IMR-90 (cell line): ENCODE results near the gene CYP4V2. TPM values are rescaled to one million over a fixed set of nuclear protein-coding genes. Genes with fewer than 3 reads are reported as not detected.

ENCODE experiments used
- ATAC-seq: fragments of 200-7000 bp; cut with Tn5 transposase; 2 replicates; pipeline ENCODE4 v1.9.1; 2020; ENCODE audit warnings: low read depth, mild to moderate bottlenecking, moderate library complexity
- BruUV-seq: library from RNA; stranded (reverse); fragments of 400-500 nt; replicated peaks from 2 replicates; lab custom pipeline; 2021; lab: Mats Ljungman, UMichigan
- CTCF ChIA-PET: fragments of 300-600 bp; formaldehyde crosslinking; extraction: SDS; loops from one replicate; lab custom pipeline; 2021; ENCODE audit warnings: antibody characterized with exemption; lab: Yijun Ruan, JAX
- POLR2A ChIA-PET: fragments of 300-600 bp; sonication (Branson Sonifier 250); formaldehyde crosslinking; loops from one replicate; lab custom pipeline; 2022; ENCODE audit warnings: antibody characterized with exemption; ENCODE audit not compliant: unreplicated experiment; lab: Charles Lee
- DNase-seq: peaks from one replicate; pipeline ENCODE4 v3.0.0; 2013
- H2AFZ ChIP-seq: replicated peaks from 2 replicates; pipeline ENCODE3; 2013; ENCODE audit warnings: low read length, mild to moderate bottlenecking; ENCODE audit not compliant: poor library complexity
- H2AK5ac ChIP-seq: 2 replicates; pipeline ENCODE4 v1.6.1; 2013; ENCODE audit warnings: low read depth, low read length, inconsistent platforms
- H2AK9ac ChIP-seq: replicated peaks from 2 replicates; pipeline ENCODE3; 2013; ENCODE audit warnings: mild to moderate bottlenecking, low read depth, low read length, moderate library complexity; ENCODE audit not compliant: poor library complexity
- H2BK120ac ChIP-seq: 2 replicates; pipeline ENCODE4 v1.6.1; 2013; ENCODE audit warnings: low read depth, low read length, inconsistent platforms
- H2BK15ac ChIP-seq: 3 replicates; pipeline ENCODE4 v1.6.1; 2013; ENCODE audit warnings: low read depth, low read length, inconsistent platforms
- H2BK20ac ChIP-seq: 2 replicates; pipeline ENCODE4 v1.6.1; 2013; ENCODE audit warnings: low read depth, mild to moderate bottlenecking, inconsistent platforms, low read length, moderate library complexity
- H2BK5ac ChIP-seq: 2 replicates; pipeline ENCODE4 v1.6.1; 2013; ENCODE audit warnings: mild to moderate bottlenecking, low read depth, low read length, inconsistent platforms; ENCODE audit not compliant: poor library complexity, severe bottlenecking
- H3K14ac ChIP-seq: replicated peaks from 2 replicates; pipeline ENCODE4 v1.6.1; 2013; ENCODE audit warnings: low read depth, low read length, inconsistent platforms
- H3K18ac ChIP-seq: 2 replicates; pipeline ENCODE4 v1.6.1; 2013; ENCODE audit warnings: low read depth, low read length, control low read depth
- H3K23ac ChIP-seq: 2 replicates; pipeline ENCODE4 v1.6.1; 2013; ENCODE audit warnings: low read depth, low read length, inconsistent platforms
- H3K27ac ChIP-seq: 2 replicates; pipeline ENCODE4 v1.5.1; 2013; ENCODE audit warnings: mild to moderate bottlenecking, control low read depth, low read length; ENCODE audit not compliant: insufficient read depth
- H3K27me3 ChIP-seq: 2 replicates; pipeline ENCODE4 v1.6.1; 2013; ENCODE audit warnings: low read length; ENCODE audit not compliant: control insufficient read depth, insufficient read depth
- H3K36me3 ChIP-seq: 2 replicates; pipeline ENCODE4 v1.6.1; 2013; ENCODE audit warnings: low read length, mixed read lengths; ENCODE audit not compliant: control insufficient read depth, insufficient read depth
- H3K4ac ChIP-seq: 2 replicates; pipeline ENCODE4 v1.6.1; 2013; ENCODE audit warnings: low read depth, low read length, inconsistent platforms
- H3K4me1 ChIP-seq: 2 replicates; pipeline ENCODE4 v1.6.1; 2013; ENCODE audit warnings: low read length, mixed read lengths; ENCODE audit not compliant: control insufficient read depth, insufficient read depth
- H3K4me2 ChIP-seq: 2 replicates; pipeline ENCODE4 v1.6.1; 2013; ENCODE audit warnings: low read depth, mild to moderate bottlenecking, control low read depth, low read length, moderate library complexity
- H3K4me3 ChIP-seq: 2 replicates; pipeline ENCODE4 v1.5.1; 2013; ENCODE audit warnings: low read depth, mild to moderate bottlenecking, control low read depth, low read length, moderate library complexity; ENCODE audit not compliant: insufficient read depth
- H3K56ac ChIP-seq: 2 replicates; pipeline ENCODE4 v1.6.1; 2013; ENCODE audit warnings: low read length, inconsistent platforms; ENCODE audit not compliant: insufficient read depth; ENCODE audit errors: extremely low read depth
- H3K79me1 ChIP-seq, 2 experiments: 2 replicates each; pipeline ENCODE4 v1.6.1; 2013; ENCODE audit warnings: low read length in 2 of 2, inconsistent platforms in 1 of 2, low read depth in 1 of 2
- H3K9ac ChIP-seq: 2 replicates; pipeline ENCODE4 v1.6.1; 2013; ENCODE audit warnings: low read depth, low read length, control low read depth
- H3K9me1 ChIP-seq: 2 replicates; pipeline ENCODE4 v1.6.1; 2013; ENCODE audit warnings: low read length, inconsistent platforms; ENCODE audit not compliant: insufficient read depth
- H3K9me3 ChIP-seq: 2 replicates; pipeline ENCODE4 v1.6.1; 2013; ENCODE audit warnings: low read length; ENCODE audit not compliant: control insufficient read depth, insufficient read depth
- H4K20me1 ChIP-seq: 2 replicates; pipeline ENCODE4 v1.6.1; 2013; ENCODE audit warnings: low read length, inconsistent platforms; ENCODE audit not compliant: insufficient read depth
- H4K5ac ChIP-seq: 2 replicates; pipeline ENCODE4 v1.6.1; 2013; ENCODE audit warnings: mild to moderate bottlenecking, low read depth, low read length, control low read depth
- H4K8ac ChIP-seq, 2 experiments: 2 replicates each; pipeline ENCODE4 v1.6.1; 2013; ENCODE audit warnings: low read depth in 2 of 2, low read length in 2 of 2, control low read depth in 1 of 2, inconsistent platforms in 1 of 2
- H4K91ac ChIP-seq: 2 replicates; pipeline ENCODE4 v1.6.1; 2013; ENCODE audit warnings: low read depth, low read length, inconsistent platforms; ENCODE audit not compliant: insufficient read depth
- CEBPB ChIP-seq: IDR thresholded peaks from 2 replicates; pipeline ENCODE4 v1.6.1; 2012; ENCODE audit warnings: low read depth, low read length, improper control_type of control experiment
- POLR2A ChIP-seq: IDR thresholded peaks from 2 replicates; pipeline ENCODE4 v1.6.1; 2012; ENCODE audit warnings: mild to moderate bottlenecking, low read depth, low read length
- RCOR1 ChIP-seq: IDR thresholded peaks from 2 replicates; pipeline ENCODE4 v1.6.1; 2012; ENCODE audit warnings: mild to moderate bottlenecking, low read length, improper control_type of control experiment; ENCODE audit not compliant: insufficient replicate concordance
- WGBS, 2 experiments: methylation state at CpG; one replicate each; pipeline versions ENCODE4 v1.1.5 to v1.1.7; 2013; ENCODE audit warnings: missing lambda C conversion rate in 2 of 2; ENCODE audit not compliant: insufficient read length in 1 of 2; ENCODE audit errors: extremely low coverage in 2 of 2; 5-methylcytosine and 5-hydroxymethylcytosine counted together
- dilution Hi-C: fragments of 300-500 bp; cut with HindIII; formaldehyde crosslinking; loops from one replicate; pipeline ENCODE4 v1.14.3; 2018; ENCODE audit warnings: low sequenced_read_pairs; ENCODE audit not compliant: unreplicated experiment
- in situ Hi-C: fragments of 300-500 bp; cut with MboI; formaldehyde crosslinking; loops from 3 replicates; pipeline ENCODE4 v1.14.3; 2019; ENCODE audit warnings: low sequenced_read_pairs, inconsistent platforms, mixed read lengths
- intact Hi-C: fragments of 100-400 bp; cut with micrococcal nuclease; formaldehyde crosslinking; loops from 2 replicates; pipeline ENCODE4 v1.10.0; 2022
- polyA plus RNA-seq, 3 experiments: library from polyadenylated mRNA; depleted of rRNA; stranded (reverse); fragments of >200 nt; gene quantifications; 2 replicates each; pipeline ENCODE4 v1.2.3, GENCODE V29; 2012; ENCODE audit warnings: low replicate concordance in 1 of 3
- total RNA-seq: library from RNA; depleted of rRNA; stranded (reverse); fragments of >200 nt; gene quantifications from 2 replicates; pipeline ENCODE4 v1.2.3, GENCODE V29; 2012
- TF ChIP-seq, protein P1 (sequence below): conservative IDR thresholded peaks from 2 replicates; pipeline ENCODE4 v1.5.1; 2012; ENCODE audit warnings: mild to moderate bottlenecking, low read depth, low read length, improper control_type of control experiment

The CYP4V2 gene
- total and polyA plus RNA-seq, 2 of the 4 experiments (the other 2 are of a cell fraction), result 3.9 to 4.1 TPM

DNA sequence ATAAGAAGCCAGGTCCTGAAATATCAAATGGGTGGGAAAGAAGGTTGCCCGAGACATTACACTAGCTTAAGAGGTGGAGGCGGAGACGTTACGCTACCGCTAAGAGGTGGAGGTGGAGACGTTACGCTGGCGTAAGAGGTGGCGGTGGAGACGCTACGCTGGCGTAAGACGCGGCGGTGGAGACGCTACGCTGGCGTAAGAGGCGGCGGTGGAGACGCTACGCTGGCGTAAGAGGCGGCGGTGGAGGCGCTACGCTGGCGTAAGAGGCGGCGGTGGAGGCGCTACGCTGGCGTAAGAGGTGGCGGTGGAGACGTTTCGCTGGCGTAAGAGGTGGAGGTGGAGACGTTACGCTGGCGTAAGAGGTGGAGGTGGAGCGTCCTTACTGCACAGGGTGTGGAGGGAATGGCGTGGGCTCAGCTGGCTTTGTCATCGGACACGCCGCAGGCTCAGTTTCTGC lies 12.8 kb downstream of the CYP4V2 start:
- H3K4me2 ChIP-seq, result peak overlapping the region; percentile 89
- WGBS, 2 experiments, result 38% methylated on average over 20 of the region's 45 CpGs; no CpG with 5 or more reads in 1 of the 2 experiments
- peak overlapping the region; percentile 53 for H3K4me3 ChIP-seq
- no peak overlapping the region for H2BK5ac ChIP-seq
- intact Hi-C loops (no loop called here), in situ Hi-C loops (no loop called here), dilution Hi-C loops (no loop called here)
- H2BK120ac ChIP-seq, result no peak overlapping the region
- no peak overlapping the region for H3K23ac ChIP-seq
- DNase-seq, result peak; percentile 85
- H3K14ac ChIP-seq, result no peak overlapping the region
- H3K79me1 ChIP-seq, result no peaks in the 10 kb centered on the region
- no TSS peak for BruUV-seq
- H4K91ac ChIP-seq, result no peak overlapping the region; the same call in 1 of the 2 replicates
- CTCF ChIA-PET, result interaction anchor here (0.6 to 1.3 kb wide), 2 partner anchors 13 to 971 kb away, joined by 3 read pairs; partner anchors contain the start of gene CYP4V2
- peak overlapping the region; percentile 18; the same call in 1 of the 2 replicates for H3K18ac ChIP-seq
- peaks cover 2% of the 10 kb centered on the region; the same call in 1 of the 2 replicates for H3K36me3 ChIP-seq
- peaks cover 3% of the 10 kb centered on the region; the same call in 1 of the 2 replicates for H3K9me3 ChIP-seq
- H4K5ac ChIP-seq, result peak overlapping the region; percentile 60; the same call in 1 of the 2 replicates
- POLR2A ChIA-PET, result interaction anchor here (0.6 to 1.2 kb wide), 2 partner anchors 10 to 984 kb away, joined by 3 to 8 read pairs; no protein-coding TSS in a partner anchor
- H4K8ac ChIP-seq, result peak overlapping the region; percentile 71 to 85
- peak overlapping the region; percentile 75 for H2AFZ ChIP-seq
- no peak overlapping the region for H3K4ac ChIP-seq
- ATAC-seq, result peak; percentile 81
- peak overlapping the region; percentile 35; the same call in 1 of the 2 replicates for H3K9ac ChIP-seq
- TF ChIP-seq RCOR1 (no peak), POLR2A (no peak; the same call in 1 of the 2 replicates), CEBPB (peak; percentile 49)
- TF ChIP-seq, protein P1, sequence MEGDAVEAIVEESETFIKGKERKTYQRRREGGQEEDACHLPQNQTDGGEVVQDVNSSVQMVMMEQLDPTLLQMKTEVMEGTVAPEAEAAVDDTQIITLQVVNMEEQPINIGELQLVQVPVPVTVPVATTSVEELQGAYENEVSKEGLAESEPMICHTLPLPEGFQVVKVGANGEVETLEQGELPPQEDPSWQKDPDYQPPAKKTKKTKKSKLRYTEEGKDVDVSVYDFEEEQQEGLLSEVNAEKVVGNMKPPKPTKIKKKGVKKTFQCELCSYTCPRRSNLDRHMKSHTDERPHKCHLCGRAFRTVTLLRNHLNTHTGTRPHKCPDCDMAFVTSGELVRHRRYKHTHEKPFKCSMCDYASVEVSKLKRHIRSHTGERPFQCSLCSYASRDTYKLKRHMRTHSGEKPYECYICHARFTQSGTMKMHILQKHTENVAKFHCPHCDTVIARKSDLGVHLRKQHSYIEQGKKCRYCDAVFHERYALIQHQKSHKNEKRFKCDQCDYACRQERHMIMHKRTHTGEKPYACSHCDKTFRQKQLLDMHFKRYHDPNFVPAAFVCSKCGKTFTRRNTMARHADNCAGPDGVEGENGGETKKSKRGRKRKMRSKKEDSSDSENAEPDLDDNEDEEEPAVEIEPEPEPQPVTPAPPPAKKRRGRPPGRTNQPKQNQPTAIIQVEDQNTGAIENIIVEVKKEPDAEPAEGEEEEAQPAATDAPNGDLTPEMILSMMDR, result no peak
- peaks cover 4% of the 10 kb centered on the region; the same call in 1 of the 2 replicates for H3K9me1 ChIP-seq
- H3K56ac ChIP-seq, result no peak overlapping the region
- no peak overlapping the region; the same call in 1 of the 2 replicates for H3K27ac ChIP-seq
- H2BK20ac ChIP-seq, result no peak overlapping the region
- H3K27me3 ChIP-seq, result no peaks in the 10 kb centered on the region
- H2AK5ac ChIP-seq, result no peak overlapping the region
- no peaks in the 10 kb centered on the region for H4K20me1 ChIP-seq
- no peaks in the 10 kb centered on the region; the same call in 1 of the 2 replicates for H3K4me1 ChIP-seq
- H2AK9ac ChIP-seq, result no peak overlapping the region
- H2BK15ac ChIP-seq, result no peak overlapping the region
